ENCODE results near the gene LPCAT1. TPM values are rescaled to one million over a fixed set of nuclear protein-coding genes. Genes with fewer than 3 reads are reported as not detected.
"Not testable (repeated sequence)": the region's sequence is repeated elsewhere in the genome, so short reads cannot be mapped to it uniquely, and the experiment has no call there.

Gene LPCAT1
- 11.5 TPM for total RNA-seq
- long read RNA-seq, transcript LPCAT1-201 (14 exons, 3,966 nt), result major isoform, 27 of 45 reads
- long read RNA-seq, partial matches to known transcripts, result 7 of 45 reads
- long read RNA-seq, other reads (novel, unspliced or antisense), result 11 of 45 reads

- ATAC-seq (ENCODE audit: poor library complexity) (peak; percentile 97), DNase-seq (peak; percentile 92)
- intact Hi-C loops (cut with DNase I), result no loop called here
Measured at GRCh38 chr5:1523793-1524480, at the start of gene LPCAT1. LPCAT1 (minus strand) TSS chr5:1523960; CDS start chr5:1523844, 116 bp downstream.

GRCh38 chr5:1571875-1572274 is 48.1 kb upstream of the LPCAT1 start:
- intact Hi-C loops (cut with DNase I); DNase-seq: not testable (repeated sequence)
- ATAC-seq (ENCODE audit: poor library complexity), result peak; percentile 37

GRCh38 chr5:1570975-1571374 is 47.2 kb upstream of the LPCAT1 start:
- intact Hi-C loops (cut with DNase I), result no loop called here
- ATAC-seq (ENCODE audit: poor library complexity) (no peak), DNase-seq (no peak)

- intact Hi-C loops (cut with DNase I), result no loop called here
- ATAC-seq (ENCODE audit: poor library complexity) (peak; percentile 86), DNase-seq (no peak)
Measured at GRCh38 chr5:1568201-1568979, 44.6 kb upstream of the LPCAT1 start.

- ATAC-seq (ENCODE audit: poor library complexity); intact Hi-C loops (cut with DNase I); DNase-seq: not testable (repeated sequence)
Measured at GRCh38 chr5:1567527-1568200, 43.9 kb upstream of the LPCAT1 start.

GRCh38 chr5:1565737-1566734 is 42.3 kb upstream of the LPCAT1 start:
- intact Hi-C loops (cut with DNase I), result no loop called here
- DNase-seq (peak; percentile 60), ATAC-seq (ENCODE audit: poor library complexity) (peak; percentile 14)

GRCh38 chr5:1564824-1565736 is 41.3 kb upstream of the LPCAT1 start:
- intact Hi-C loops (cut with DNase I), result no loop called here
- DNase-seq, result no peak
- no peak for ATAC-seq (ENCODE audit: poor library complexity)

- ATAC-seq (ENCODE audit: poor library complexity) (peak; percentile 4), DNase-seq (peak; percentile 59)
- intact Hi-C loops (cut with DNase I), result no loop called here
Measured at GRCh38 chr5:1564182-1564748, 40.5 kb upstream of the LPCAT1 start.

- intact Hi-C loops (cut with DNase I), result no loop called here
- ATAC-seq (ENCODE audit: poor library complexity), result no peak
Measured at GRCh38 chr5:1563617-1564181, 39.9 kb upstream of the LPCAT1 start.

GRCh38 chr5:1563051-1563461 is 39.3 kb upstream of the LPCAT1 start:
- ATAC-seq (ENCODE audit: poor library complexity) (no peak), DNase-seq (no peak)
- intact Hi-C loops (cut with DNase I), result no loop called here

More at GRCh38 chr5:1563617-1564181, 39.9 kb upstream of the LPCAT1 start:
- DNase-seq, result no peak

- intact Hi-C loops (cut with DNase I), result no loop called here
- DNase-seq (no peak), ATAC-seq (ENCODE audit: poor library complexity) (no peak)
Measured at GRCh38 chr5:1562599-1562998, 38.8 kb upstream of the LPCAT1 start.

- ATAC-seq (ENCODE audit: poor library complexity) (no peak), DNase-seq (no peak)
- intact Hi-C loops (cut with DNase I), result no loop called here
Measured at GRCh38 chr5:1561402-1561929, 37.7 kb upstream of the LPCAT1 start.

- DNase-seq; intact Hi-C loops (cut with DNase I); ATAC-seq (ENCODE audit: poor library complexity): not testable (repeated sequence)
Measured at GRCh38 chr5:1560499-1560898, 36.7 kb upstream of the LPCAT1 start.

- no peak for DNase-seq
- intact Hi-C loops (cut with DNase I), result no loop called here
- ATAC-seq (ENCODE audit: poor library complexity), result no peak
Measured at GRCh38 chr5:1558944-1559343, 35.2 kb upstream of the LPCAT1 start.

- no peak for ATAC-seq (ENCODE audit: poor library complexity)
- intact Hi-C loops (cut with DNase I), result no loop called here
- no peak for DNase-seq
Measured at GRCh38 chr5:1557114-1557873, 33.5 kb upstream of the LPCAT1 start.
